Tibial artery (tissue), 4 donors: ENCODE results near the gene GATA6.

Experiments used
- DNase-seq, 2 donors: peaks; one replicate each; pipeline ENCODE4 v3.0.0-alpha.2; 2019
- H3K27ac ChIP-seq, 2 donors: fragments of 200-600 bp; sonication (generic) in 1 of 2; 1 replicate in 1 of 2; 2 replicates in 1 of 2; pipeline ENCODE4 v1.5.1; 2018 to 2019; ENCODE audit warnings: mild to moderate bottlenecking in 1 of 2
- H3K27me3 ChIP-seq, 2 donors: fragments of 200-600 bp; sonication (generic) in 1 of 2; one replicate each; pipeline versions ENCODE4 v1.5.1 to v1.6.0; 2016 to 2019
- H3K36me3 ChIP-seq, 3 donors: fragments of 200-600 bp; sonication (generic) in 2 of 3; one replicate each; pipeline ENCODE4 v1.5.1; 2016 to 2019; ENCODE audit warnings: mild to moderate bottlenecking in 2 of 3
- H3K4me1 ChIP-seq, 4 donors: fragments of 200-600 bp; sonication (generic) in 2 of 4; 1 replicate in 3 of 4; 2 replicates in 1 of 4; pipeline ENCODE4 v1.5.1; 2016 to 2019
- H3K4me3 ChIP-seq, 2 donors: fragments of 200-600 bp; sonication (generic) in 1 of 2; 1 replicate in 1 of 2; 2 replicates in 1 of 2; pipeline ENCODE4 v1.5.1; 2018 to 2019; ENCODE audit warnings: mild to moderate bottlenecking in 2 of 2
- H3K9me3 ChIP-seq, 3 donors: fragments of 200-600 bp; sonication (generic) in 1 of 3; one replicate each; pipeline ENCODE4 v1.5.1; 2016 to 2019
- CTCF ChIP-seq, 2 experiments: fragments of 200-600 bp in 1 of 2; fragments of 450-650 bp in 1 of 2; IDR thresholded peaks; one replicate each; pipeline ENCODE4 v1.5.1; 2017 to 2019; ENCODE audit warnings: antibody characterized with exemption in 2 of 2, mild to moderate bottlenecking in 1 of 2, moderate library complexity in 1 of 2
- intact Hi-C: fragments of 100-400 bp; cut with DNase I; formaldehyde crosslinking; loops from one replicate; pipeline ENCODE4 v1.15.0; 2023; ENCODE audit warnings: low total_unique reads

GATA6 gene

GRCh38 chr18:22163416-22164161 lies 5.8 kb upstream of the GATA6 start:
- Histone ChIP-seq H3K4me3 (no peak overlapping the region), H3K27me3 (peaks cover 0 to 14% of the 10 kb centered on the region in 2 donors), H3K9me3 (no peaks in the 10 kb centered on the region), H3K36me3 (no peaks in the 10 kb centered on the region), H3K4me1 (peaks cover 0 to 27% (median 8%) of the 10 kb centered on the region in 4 donors), H3K27ac (peak overlapping the region in 1 of 2 donors; percentile 20)
- intact Hi-C loops = no loop called here
- DNase-seq = no peak
- no peak for TF ChIP-seq CTCF (IDR thresholded peaks at IDR 0.05)

- no peaks in the 10 kb centered on the region for H3K36me3 ChIP-seq
- H3K27me3 ChIP-seq = peaks cover 0 to 14% of the 10 kb centered on the region in 2 donors
- no peak for DNase-seq
- TF ChIP-seq CTCF (IDR thresholded peaks at IDR 0.05) = no peak
- no peaks in the 10 kb centered on the region for H3K9me3 ChIP-seq
- intact Hi-C loops = no loop called here
- peak overlapping the region in 1 of 2 donors; percentile 20 for H3K27ac ChIP-seq
- H3K4me1 ChIP-seq = peaks cover 0 to 30% (median 11%) of the 10 kb centered on the region in 4 donors
- H3K4me3 ChIP-seq = peak overlapping the region in 1 of 2 donors; percentile 93
These were observed 4.9 kb upstream of the GATA6 start for GRCh38 chr18:22164337-22165048.

- TF ChIP-seq CTCF (IDR thresholded peaks at IDR 0.05) = no peak
- peak overlapping the region; percentile 93 to 98 for H3K4me3 ChIP-seq
- H3K27me3 ChIP-seq = peaks cover 0 to 14% of the 10 kb centered on the region in 2 donors
- H3K4me1 ChIP-seq = peaks cover 0 to 30% (median 11%) of the 10 kb centered on the region in 4 donors
- H3K27ac ChIP-seq = peak overlapping the region in 1 of 2 donors; percentile 100
- no peak for DNase-seq
- H3K9me3 ChIP-seq = no peaks in the 10 kb centered on the region
- intact Hi-C loops = no loop called here
- H3K36me3 ChIP-seq = no peaks in the 10 kb centered on the region
These were observed 4.3 kb upstream of the GATA6 start for GRCh38 chr18:22165049-22165602.

- DNase-seq = no peak
- Histone ChIP-seq H3K4me3 (peak overlapping the region; percentile 93 to 98), H3K27ac (peak overlapping the region; percentile 97 to 100), H3K9me3 (no peaks in the 10 kb centered on the region), H3K4me1 (peaks cover 0 to 30% (median 11%) of the 10 kb centered on the region in 4 donors), H3K27me3 (peaks cover 0 to 14% of the 10 kb centered on the region in 2 donors), H3K36me3 (no peaks in the 10 kb centered on the region)
- intact Hi-C loops = no loop called here
- no peak for TF ChIP-seq CTCF (IDR thresholded peaks at IDR 0.05)
These were observed 3.8 kb upstream of the GATA6 start for GRCh38 chr18:22165603-22166068.

GRCh38 chr18:22166069-22166950 lies 3.1 kb upstream of the GATA6 start:
- TF ChIP-seq CTCF (IDR thresholded peaks at IDR 0.05) = no peak
- peak overlapping the region; percentile 93 to 98 for H3K4me3 ChIP-seq
- peak; percentile 76 to 91 for DNase-seq
- peaks cover 0 to 30% (median 13%) of the 10 kb centered on the region in 4 donors for H3K4me1 ChIP-seq
- H3K9me3 ChIP-seq = no peaks in the 10 kb centered on the region
- intact Hi-C loops = no loop called here
- H3K36me3 ChIP-seq = no peaks in the 10 kb centered on the region
- peaks cover 0 to 14% of the 10 kb centered on the region in 2 donors for H3K27me3 ChIP-seq
- H3K27ac ChIP-seq = peak overlapping the region; percentile 97 to 100
